Esophagus squamous epithelium (tissue), 4 donors: ENCODE measurements around the gene TICAM2.

Source experiments
- POLR2A ChIP-seq, 4 donors: fragments of 450-650 bp; IDR thresholded peaks; one replicate each; pipeline ENCODE4 v1.6.1; 2017; ENCODE audit warnings: antibody characterized with exemption in 4 of 4, mild to moderate bottlenecking in 4 of 4, moderate library complexity in 3 of 4
- TF ChIP-seq, protein P1 (sequence below), 6 experiments: fragments of 450-650 bp in 4 of 6; fragments of 200-600 bp in 2 of 6; sonication (generic) in 2 of 6; IDR thresholded peaks; one replicate each; pipeline ENCODE4 v1.5.1; 2016 to 2019; ENCODE audit warnings: antibody characterized with exemption in 6 of 6, mild to moderate bottlenecking in 4 of 6, moderate library complexity in 4 of 6

- TF ChIP-seq, protein P1, sequence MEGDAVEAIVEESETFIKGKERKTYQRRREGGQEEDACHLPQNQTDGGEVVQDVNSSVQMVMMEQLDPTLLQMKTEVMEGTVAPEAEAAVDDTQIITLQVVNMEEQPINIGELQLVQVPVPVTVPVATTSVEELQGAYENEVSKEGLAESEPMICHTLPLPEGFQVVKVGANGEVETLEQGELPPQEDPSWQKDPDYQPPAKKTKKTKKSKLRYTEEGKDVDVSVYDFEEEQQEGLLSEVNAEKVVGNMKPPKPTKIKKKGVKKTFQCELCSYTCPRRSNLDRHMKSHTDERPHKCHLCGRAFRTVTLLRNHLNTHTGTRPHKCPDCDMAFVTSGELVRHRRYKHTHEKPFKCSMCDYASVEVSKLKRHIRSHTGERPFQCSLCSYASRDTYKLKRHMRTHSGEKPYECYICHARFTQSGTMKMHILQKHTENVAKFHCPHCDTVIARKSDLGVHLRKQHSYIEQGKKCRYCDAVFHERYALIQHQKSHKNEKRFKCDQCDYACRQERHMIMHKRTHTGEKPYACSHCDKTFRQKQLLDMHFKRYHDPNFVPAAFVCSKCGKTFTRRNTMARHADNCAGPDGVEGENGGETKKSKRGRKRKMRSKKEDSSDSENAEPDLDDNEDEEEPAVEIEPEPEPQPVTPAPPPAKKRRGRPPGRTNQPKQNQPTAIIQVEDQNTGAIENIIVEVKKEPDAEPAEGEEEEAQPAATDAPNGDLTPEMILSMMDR (IDR thresholded peaks at IDR 0.05): no peak
- TF ChIP-seq POLR2A (IDR thresholded peaks at IDR 0.05): no peak
Observed at GRCh38 chr5:115542086-115542485, 60.2 kb downstream of the TICAM2 start.
